Measurements from ENCODE around the gene TDRD9. TPM values are rescaled to one million over a fixed set of nuclear protein-coding genes. Genes with fewer than 3 reads are reported as not detected.

The TDRD9 gene
- total RNA-seq, 1 donor from 2014 or later: 0.75 TPM

DNA sequence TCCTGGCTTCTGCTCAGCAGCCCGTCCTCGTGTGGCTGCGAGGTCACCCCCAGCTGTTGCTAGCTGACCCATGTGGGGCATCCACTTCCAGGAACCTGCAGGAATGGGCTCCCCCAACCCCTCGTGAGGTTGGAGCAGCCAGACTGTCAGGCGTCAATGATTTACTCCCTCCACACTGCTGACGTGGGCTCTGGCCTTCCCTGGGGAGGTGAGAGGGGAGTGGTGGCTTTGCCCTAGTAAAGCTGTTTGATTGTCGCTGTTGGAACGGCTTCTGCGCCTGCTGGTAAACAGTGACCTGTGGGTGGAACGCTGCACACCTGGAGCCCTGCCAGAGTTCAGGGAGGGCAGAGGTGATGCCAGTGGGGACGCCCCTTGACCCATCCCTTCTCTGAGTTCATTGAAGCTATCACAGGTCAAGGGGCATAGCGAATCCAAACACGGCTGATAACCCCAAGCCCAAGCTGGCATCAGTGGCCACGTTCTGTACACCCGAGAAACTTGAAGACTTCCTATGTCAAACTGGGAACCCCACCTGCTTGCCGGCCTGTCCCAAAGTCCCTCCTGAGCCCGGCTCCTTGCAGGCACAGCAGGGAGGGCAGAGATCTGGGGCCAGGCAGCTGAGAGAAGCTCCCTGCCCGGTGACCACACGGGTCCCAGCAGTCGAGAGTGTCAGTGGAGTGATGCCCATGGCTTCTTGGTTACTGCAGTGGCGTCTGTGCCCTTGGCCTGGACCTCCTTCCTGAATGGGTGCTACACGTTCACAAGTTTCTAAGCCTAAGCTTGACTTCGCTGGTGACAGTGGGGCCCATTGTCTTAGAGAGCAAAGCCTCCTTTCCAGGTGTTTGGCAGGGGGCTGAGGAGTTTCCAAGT is 160.0 kb downstream of the TDRD9 start:
- ATAC-seq: peak; percentile 55
- DNase-seq (ENCODE audit: low spot score): peak; percentile 99

DNA sequence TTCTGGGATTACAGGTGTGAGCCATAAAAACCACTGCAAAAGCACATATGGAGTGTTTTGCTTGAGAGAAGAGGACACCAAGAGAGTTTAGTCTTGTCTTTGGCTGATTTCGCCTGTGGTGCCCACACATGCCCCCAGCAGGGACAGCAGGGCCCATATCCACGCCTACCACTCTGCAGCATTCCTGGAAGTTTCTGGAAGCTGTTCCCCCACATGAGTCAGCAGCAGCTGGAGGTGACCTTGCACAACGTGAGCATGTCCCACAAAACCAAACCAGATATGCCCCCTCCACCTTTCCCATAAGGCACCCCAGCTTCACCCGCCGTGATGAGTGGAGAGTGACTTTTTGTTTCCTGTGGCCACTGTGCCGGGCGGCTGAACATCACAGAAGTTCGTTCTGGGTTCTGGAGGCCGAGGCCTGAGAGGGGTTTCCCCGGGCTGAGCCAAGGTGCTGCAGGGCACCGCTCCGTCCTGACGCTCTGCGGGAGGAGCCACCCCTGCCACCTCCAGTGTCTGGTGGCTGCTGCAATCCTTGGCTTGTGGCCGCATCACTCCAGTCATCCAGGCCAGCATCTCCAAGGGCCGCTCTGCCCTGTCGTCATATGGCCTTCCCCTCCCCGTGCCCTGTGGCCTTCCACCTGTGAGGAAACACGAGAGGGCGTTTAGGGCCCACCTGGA is 162.0 kb downstream of the TDRD9 start:
- DNase-seq (ENCODE audit: low spot score) (no peak), ATAC-seq (no peak)

DNA sequence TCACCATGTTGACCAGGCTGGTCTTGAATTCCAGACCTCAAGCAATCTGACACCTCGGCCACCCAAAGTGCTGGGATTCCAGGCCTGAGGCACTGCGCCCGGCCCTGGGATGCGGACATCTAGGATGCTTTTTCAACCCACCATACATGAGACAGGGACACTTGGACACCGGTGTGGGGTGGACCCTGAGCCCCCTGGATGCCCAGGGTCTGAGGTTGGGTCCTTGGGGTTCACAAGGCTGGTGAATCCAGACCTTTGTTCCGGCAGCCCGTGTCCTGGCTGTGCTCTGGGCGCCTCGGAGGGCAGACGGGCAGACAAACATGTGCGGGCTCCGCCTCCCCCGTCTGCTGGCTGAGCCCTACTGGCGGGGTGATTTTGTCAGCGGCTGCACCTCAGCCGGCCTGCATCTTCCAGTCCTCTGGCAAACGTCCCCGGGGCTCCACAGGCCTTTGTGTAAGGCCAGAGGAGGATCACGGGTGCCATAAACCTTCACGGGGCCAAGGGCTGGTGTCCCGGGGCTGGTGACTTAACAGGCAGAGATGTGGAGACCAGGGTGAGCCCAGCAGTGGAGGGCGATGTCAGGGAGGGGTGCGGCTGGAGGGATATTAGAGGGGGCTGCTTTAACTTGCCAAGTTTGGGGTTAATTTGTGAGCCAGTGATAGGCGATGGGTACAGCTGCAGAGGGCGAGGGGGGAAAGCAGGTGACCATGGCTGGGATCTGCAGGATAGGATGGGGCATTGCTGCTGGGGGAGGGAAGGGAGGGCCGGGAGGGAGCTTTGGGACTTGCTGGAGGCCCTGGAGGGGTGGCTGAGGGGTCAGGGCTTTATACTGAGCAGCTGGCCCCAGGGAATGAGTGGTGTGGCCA is 163.0 kb downstream of the TDRD9 start:
- peak; percentile 94 for DNase-seq (ENCODE audit: low spot score)
- ATAC-seq: peak; percentile 41

DNA sequence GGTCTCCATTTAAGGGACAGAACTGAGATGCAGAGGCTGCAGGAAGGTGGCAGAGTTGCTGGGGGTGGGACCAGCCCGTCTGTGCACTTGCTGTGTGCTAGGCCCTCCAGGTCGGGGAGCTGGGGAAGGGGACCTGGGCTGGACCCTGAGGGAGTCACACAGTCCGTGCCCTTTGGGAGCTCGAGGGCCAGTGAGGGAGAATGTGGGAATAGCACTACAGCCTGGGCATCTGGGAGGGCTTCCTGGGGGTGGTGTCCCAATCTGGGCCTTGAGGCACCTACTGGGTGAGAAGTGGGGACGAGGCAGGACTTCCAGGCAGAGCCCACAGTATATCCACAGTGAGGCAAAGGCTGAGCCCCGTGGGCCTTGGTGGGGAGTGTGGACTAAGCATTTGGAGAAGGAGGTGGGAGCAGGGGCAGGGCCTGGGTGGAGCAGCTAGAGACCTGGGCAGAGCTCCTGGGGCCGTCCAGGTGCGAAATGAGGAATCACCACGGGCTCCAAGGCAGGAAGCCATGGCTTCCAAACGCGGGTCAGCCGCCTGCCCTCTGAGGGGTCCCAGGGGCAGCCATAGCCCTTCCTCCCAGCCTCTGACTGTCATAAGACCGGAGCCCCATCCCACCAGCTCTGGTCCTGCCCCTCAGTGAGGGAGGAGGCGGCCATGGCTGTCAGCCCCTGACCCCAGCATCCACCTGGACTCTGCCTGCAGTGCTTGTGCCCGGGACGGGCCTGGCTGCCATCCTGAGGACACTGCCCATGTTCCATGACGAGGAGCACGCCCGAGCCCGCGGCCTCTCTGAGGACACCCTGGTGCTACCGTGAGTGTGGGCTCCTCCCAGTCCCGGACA is 163.9 kb downstream of the TDRD9 start:
- DNase-seq (ENCODE audit: low spot score) (peak; percentile 85), ATAC-seq (peak; percentile 34)

DNA sequence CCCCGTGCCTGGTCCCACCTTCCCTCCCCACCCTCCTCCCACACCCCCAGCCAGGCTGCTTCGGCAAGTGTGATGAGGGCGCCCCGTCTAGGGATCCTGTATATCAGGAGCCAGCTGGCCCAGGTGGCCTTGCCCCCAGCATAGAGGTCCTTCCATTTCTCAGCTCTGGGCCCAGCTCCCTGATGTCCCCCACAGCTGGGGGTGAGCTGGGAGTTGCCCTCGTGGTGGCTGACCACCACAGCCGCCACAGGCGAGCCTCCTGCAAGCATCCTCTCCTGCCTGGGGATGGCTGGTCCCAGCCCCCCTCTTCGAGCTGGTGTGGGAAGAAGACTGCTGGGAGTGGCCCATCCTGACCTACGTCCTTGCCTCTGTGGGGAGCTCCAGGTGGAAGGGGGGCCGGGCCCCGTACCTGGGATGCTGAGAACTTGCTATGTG is 164.7 kb downstream of the TDRD9 start:
- no peak for DNase-seq (ENCODE audit: low spot score)
- ATAC-seq: no peak

DNA sequence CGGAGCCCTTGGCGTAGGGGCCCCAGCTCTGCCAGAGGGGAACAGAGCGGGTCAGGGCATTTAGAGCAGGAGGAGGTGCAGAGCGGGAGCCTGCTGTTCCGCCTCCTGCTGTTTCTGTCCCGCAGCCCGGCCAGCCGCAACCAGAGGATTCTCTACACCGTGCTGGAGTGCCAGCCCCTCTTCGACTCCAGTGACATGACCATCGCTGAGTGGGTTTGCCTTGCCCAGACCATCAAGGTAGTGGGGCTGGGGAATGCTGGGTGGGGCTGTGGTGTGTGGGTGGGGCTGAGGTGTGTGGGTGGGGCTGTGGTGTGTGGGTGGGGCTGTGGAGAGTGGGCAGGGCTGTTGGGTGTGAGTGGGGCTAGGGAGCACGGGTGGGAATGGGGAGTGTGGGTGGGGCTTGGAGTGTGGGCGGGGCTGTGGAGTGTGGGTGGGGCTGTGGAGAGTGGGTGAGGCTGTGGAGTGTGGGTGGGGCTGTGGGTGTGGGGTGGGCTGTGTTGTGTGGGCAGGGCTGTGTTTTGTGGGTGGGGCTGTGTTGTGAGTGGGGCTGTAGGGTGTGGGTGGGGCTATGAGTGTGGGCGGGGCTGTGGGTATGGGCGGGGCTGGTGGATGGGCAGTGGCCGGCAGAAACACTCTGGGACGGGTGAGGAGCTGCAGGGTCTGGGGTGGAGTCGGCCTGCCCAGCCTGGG is 165.3 kb downstream of the TDRD9 start:
- no peak for DNase-seq (ENCODE audit: low spot score)
- ATAC-seq: peak; percentile 55

DNA sequence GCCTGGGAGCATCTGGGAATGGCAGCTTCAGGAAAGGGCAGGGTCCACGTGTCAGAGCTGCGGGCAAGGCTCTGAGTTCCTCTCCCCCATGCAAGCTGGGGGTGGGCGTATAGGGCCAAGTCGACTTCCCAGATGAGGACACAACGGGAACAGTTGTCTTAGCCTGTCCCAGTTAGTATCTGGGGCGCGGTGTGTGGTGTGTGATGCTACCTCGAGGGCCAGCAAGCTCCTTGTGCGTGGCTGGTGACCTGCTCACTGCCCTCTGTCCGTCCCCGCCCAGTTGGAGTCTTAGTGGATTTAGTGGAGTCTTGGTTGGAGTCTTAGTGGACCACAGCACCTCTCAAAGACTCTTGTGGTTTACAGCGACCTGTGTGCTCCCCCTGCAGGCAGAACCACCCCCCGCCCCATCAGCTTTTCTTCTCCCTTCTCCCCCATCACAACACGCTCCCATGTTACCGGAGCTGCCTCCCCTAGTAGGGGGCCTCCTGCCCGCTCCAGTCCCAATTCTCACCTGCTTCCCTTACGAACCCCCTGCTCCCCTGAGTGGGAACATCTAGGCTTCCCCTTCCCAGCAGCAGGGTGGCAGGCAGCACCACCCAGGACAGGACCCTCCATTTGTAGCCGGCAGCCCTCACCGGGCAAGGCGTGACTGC is 165.9 kb downstream of the TDRD9 start:
- DNase-seq (ENCODE audit: low spot score) (no peak), ATAC-seq (no peak)

DNA sequence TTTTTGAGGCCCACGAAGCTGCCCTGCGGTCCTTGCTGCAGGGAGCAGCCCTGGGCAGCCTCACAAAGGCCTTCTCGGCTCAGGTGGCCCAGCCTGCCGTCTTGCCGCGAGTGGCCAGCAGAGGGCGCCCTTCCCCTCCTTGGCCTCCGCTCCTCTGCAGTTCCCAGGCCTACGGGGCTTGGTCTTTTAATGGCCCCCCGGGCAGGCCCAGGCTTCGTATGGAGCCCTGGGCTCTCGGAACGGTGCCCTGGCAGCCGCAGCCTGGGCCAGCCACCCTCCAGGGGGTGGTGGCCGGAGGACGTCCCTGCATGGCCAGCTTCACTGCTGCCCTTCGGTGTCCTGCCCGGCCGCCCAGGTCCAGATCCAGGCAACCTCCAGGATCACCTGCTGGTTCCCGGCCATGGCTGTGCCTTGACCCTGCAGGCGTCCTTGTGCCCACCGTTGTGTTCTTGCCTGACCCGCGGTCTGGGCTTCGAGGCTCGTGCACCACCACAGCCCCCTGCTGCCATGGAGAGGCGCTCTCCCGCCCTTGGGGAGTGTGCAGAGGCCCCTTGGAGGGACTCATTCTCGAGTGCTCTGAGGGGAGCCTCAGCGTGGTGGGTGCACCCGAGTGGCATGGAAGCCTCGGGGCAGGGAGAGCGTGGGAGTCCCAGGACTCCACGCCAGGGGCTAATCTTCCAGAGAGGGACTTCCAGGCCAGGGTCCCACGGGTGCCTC is 166.6 kb downstream of the TDRD9 start:
- peak; percentile 30 for ATAC-seq

DNA sequence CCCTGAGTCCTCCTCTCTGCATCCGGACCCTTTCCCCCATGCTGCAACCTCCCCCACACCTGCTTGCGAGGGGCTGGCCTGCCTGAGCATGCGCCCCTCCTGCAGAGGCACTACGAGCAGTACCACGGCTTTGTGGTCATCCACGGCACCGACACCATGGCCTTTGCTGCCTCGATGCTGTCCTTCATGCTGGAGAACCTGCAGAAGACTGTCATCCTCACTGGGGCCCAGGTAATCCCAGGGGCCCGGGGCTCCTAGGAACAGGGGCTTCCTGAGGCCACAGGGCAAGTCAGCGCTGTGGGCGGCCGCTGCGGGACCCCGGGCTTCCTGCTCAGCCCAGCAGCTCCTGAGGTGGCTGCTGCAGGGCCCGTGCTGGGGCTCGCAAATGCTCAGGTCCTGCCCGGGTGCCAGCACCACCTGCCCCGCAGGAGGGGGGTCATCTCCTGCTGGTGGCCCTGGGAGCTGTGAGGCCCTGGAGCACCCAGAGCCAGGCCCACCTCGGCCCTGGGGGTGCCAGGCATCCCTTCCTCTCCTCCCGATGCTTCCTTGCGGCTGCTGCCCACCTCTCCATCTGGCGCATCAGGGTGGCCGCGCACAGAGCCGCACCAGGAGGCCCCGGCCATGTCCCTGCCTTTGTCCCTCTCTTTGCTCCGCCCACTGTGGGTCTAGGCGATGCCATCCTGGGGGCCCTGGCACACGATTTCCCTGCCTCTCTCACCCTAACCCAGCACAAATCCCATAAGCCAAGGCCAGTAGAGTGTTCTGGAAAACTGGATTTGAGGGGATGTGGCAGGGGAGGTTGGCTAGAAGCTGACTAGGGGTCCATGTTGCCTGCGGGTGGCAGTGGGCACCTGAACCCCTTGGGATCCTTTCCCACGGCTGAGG is 167.4 kb downstream of the TDRD9 start:
- ATAC-seq (no peak), DNase-seq (ENCODE audit: low spot score) (no peak)

More for the DNA sequence above, 166.6 kb downstream of the TDRD9 start:
- no peak for DNase-seq (ENCODE audit: low spot score)

DNA sequence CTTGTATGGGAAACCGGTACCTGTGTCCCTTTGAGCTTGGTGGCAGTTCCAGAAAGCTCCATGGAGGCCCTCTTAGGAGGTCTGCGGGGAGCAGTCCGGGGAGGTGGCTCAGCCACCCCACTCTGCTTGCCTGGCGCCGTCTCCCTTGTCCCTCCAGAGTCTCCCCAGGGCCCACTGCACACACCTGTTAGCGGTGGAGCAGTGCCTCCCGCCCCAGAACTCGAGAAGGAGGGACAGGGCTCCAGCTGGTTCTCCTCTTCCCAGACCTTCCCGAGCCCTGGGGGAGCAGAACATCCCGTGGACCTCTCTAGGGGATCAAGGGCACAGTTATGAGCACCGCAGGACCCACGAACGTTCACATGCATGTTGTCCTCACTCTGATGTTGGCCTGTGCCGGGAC is 168.1 kb downstream of the TDRD9 start:
- no peak for ATAC-seq
- DNase-seq (ENCODE audit: low spot score): no peak

DNA sequence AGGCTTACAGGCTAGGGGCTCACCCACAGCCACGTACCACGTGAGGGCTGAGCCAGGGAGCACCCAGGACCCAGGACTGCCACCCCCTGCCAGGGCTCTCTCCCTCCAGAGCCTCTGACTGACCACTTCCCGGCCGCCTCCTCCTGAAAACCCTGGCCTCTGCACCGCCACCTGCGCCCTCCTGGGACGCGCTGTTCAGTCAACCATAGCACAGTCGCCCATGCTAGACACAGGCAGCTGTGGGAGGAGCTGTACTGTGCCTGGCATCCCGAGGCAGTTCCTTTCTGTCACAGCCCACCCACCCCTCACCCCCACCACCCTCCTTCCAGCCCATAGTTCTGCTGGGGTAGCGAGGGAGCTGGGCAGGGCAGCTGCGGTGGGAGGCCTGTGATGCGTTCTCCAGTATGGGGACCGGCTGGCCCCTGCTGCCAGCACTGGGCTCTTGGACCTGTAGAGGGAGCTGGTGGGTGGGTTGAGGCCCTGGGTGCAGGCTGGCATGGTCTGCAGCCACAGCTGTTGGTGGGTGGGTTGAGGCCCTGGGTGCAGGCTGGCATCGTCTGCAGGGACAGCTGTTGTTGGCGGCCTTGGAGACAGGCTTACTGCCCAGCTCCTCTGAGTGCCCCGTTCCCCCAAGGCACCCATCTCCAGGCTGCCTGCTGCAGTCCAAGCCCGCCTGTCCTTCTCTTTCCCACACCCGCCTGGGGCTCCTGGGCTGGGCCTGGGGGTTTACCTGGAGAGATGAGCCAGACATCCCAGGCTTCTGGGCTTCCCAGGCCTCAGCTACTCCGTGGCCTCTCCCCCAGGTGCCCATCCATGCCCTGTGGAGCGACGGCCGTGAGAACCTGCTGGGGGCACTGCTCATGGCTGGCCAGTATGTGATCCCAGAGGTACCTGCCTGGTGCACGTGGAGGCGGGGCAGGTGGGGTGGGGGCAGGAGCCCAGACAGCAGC is 168.8 kb downstream of the TDRD9 start:
- DNase-seq (ENCODE audit: low spot score) (no peak), ATAC-seq (no peak)

DNA sequence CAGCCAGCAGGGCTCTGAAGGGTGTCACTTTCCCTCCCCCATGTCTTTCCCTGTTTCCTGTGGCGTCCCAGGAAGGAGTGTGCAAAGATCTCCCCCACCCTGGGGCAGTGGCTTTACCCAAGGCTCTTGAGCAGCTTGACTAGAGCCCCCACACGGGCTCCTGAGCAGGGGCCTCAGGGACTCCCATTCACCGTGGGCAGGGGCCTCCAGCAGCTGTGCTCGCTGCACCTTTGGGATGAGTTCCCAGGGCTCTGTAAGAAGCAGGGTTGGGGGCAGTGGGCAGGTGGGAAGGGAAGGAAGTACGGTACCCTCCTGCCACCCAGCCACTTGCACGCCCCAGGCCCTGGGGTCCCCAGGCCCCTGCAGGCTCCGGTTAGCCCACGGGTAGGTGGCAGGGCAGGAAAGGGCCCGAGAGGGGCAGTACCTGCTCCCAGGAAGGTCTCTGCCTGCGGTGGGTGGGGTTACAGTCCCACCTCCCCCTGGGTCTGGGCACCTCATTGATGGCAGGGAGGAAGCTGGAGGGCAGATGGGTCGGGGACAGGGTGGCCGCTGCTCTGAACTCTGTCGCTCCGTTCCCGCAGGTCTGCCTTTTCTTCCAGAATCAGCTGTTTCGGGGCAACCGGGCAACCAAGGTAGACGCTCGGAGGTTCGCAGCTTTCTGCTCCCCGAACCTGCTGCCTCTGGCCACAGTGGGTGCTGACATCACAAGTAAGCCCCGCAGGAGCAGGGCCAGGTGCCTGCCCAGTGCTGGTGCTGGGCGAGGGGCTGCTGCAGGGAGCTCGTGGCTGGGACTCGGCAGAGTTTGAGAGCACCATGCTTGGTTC is 170.2 kb downstream of the TDRD9 start:
- DNase-seq (ENCODE audit: low spot score) (no peak), ATAC-seq (no peak)

DNA sequence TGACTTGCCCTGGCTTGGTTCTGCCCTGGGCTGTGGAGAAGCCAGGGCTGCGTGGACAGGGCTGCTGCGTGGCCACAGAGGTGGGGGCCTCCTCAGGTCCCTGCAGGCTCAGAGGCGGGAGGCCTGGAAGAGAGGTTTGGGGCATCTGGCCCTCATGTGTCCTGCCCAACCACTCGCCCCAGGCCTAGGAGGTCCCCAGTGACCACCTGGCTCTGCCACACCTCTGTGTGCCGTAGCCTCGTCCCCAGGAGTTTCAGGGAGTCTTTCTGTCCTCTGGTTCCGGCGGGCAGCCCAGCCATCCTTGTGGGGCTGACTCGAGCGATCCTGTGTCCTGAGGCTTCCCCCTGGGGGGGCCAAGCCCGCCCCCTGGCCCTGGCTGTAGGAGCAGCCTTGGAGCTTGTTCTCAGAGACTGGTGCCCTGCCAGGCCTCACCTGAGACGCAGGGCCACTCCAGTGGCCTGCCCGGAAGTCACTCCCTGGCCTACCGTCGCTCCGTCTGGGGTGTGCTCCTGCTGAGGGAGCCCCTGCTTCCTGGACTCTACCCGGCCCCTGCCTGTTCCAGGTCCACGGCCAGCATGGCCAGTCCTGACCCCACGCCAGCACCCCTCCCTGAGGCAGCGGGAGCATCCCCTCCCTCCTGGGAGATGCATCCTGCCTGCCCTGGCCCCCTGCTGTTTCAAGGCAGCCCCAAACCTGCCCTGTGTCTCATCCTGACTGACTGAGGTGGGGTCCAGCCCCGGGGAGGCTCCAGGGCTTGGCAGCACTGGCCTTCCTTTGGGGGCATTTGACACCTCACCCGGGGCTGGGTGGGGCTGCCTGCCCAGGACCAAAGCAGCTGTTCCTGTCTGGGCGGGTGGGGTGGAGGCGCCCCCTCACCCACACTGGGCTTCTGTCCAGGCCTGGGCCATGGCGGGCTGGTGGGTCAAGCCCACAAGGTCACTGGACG is 171.1 kb downstream of the TDRD9 start:
- no peak for ATAC-seq
- DNase-seq (ENCODE audit: low spot score): no peak
